Measurements from ENCODE around the gene TMEM54.
A peak's percentile ranks its signal among the peaks of the same experiment; 100 is the strongest.

Gene TMEM54

DNA sequence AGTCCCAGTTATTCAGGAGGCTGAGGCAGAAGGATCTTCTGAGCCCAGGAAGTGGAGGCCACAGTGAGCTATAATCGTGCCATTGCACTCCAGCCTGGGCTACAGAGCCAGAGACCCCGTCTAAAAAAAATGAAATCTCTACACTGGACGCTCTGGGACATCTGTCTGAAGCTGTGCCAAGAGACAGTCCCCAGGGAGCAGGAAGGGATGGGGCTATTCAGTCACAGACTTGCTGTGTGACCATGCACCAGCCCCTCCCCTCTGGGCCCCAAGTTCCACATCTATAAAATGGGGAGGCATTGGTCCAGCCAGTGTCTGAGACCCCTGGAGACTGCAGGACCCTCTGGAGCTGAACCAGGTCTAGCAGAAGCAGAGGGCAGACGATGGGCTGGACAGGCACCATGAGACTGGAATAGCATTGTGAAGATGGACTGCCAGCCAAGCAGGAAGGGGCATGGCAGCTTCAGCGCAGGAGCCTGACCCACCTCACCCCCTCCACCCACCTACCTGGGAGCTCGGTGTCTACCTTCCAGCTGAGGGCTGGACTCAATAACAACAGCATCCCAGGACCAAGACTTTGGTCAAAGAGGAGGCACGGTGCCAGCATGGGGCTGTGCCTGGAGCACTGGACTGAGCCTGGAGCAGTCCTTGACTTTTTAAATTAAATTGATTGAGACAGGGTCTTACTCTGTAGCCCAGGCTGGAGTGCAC, 1.4 kb downstream of the TMEM54 start:
- Mint-ChIP-seq H3K4me1 (peaks cover 5% of the 10 kb centered on the region), H3K9me3 (no peaks in the 10 kb centered on the region), H3K27me3 (ENCODE audit: low read depth) (peaks cover 64% of the 10 kb centered on the region), H3K36me3 (ENCODE audit: low read depth) (no peaks in the 10 kb centered on the region), H3K4me3 (peak overlapping the region; percentile 67 to 87 (median 79)), H3K27ac (no peak overlapping the region)
- TF ChIP-seq, protein P1, sequence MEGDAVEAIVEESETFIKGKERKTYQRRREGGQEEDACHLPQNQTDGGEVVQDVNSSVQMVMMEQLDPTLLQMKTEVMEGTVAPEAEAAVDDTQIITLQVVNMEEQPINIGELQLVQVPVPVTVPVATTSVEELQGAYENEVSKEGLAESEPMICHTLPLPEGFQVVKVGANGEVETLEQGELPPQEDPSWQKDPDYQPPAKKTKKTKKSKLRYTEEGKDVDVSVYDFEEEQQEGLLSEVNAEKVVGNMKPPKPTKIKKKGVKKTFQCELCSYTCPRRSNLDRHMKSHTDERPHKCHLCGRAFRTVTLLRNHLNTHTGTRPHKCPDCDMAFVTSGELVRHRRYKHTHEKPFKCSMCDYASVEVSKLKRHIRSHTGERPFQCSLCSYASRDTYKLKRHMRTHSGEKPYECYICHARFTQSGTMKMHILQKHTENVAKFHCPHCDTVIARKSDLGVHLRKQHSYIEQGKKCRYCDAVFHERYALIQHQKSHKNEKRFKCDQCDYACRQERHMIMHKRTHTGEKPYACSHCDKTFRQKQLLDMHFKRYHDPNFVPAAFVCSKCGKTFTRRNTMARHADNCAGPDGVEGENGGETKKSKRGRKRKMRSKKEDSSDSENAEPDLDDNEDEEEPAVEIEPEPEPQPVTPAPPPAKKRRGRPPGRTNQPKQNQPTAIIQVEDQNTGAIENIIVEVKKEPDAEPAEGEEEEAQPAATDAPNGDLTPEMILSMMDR (IDR thresholded peaks at IDR 0.05; ENCODE audit: unreplicated experiment in 3 of 3), result no peak

DNA sequence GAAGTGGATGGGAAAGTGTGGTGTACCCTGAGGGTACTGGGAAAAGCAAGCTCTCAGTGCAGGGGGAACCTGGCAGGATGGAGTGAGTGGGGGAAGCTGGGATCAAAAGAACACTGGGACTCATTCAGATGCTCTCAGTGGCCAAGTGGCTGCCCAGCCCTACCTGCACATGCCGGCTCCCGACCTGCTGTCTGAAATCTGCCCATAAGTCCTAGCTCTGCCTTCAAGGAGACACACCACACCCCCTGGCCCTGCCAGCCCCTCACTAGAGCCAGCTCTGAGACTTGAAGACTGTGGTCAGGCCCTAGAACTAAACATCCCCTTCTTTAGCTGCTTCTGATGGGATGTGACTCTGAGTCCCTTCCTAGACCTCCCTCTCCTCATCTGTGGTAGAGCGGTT, 2.2 kb downstream of the TMEM54 start:
- H3K27ac Mint-ChIP-seq, result no peak overlapping the region
- TF ChIP-seq, protein P1 (IDR thresholded peaks at IDR 0.05; ENCODE audit: unreplicated experiment in 3 of 3), result no peak
- peaks cover 60% of the 10 kb centered on the region for H3K27me3 Mint-ChIP-seq (ENCODE audit: low read depth)
- no peaks in the 10 kb centered on the region for H3K36me3 Mint-ChIP-seq (ENCODE audit: low read depth)
- peaks cover 5% of the 10 kb centered on the region for H3K4me1 Mint-ChIP-seq
- peak overlapping the region; percentile 13 to 63 (median 61) for H3K4me3 Mint-ChIP-seq
- no peaks in the 10 kb centered on the region for H3K9me3 Mint-ChIP-seq

DNA sequence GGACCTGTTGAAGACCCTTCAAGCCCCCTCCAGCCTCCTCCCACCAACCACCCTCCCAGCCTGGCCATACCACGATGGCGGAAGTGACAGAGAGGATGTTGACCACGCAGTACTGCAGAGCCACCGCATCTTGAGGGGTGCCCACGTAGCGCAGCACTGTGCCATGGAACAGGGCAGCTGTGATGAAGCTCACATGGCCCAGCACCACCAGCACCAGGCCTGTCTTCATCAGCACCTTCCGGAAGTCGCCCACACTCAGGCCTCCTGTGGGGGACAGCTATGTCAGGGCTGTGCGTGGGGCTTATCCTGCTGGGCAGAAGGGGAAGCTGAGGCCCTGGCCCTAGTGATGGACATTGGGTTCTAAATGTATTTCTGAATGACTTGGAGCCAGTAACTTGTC, 3.1 kb downstream of the TMEM54 start:
- TF ChIP-seq, protein P1 (IDR thresholded peaks at IDR 0.05; ENCODE audit: unreplicated experiment in 3 of 3), result no peak
- peaks cover 55% of the 10 kb centered on the region for H3K27me3 Mint-ChIP-seq (ENCODE audit: low read depth)
- H3K4me3 Mint-ChIP-seq, result no peak overlapping the region
- H3K36me3 Mint-ChIP-seq (ENCODE audit: low read depth), result no peaks in the 10 kb centered on the region
- H3K4me1 Mint-ChIP-seq, result peaks cover 5% of the 10 kb centered on the region
- H3K9me3 Mint-ChIP-seq, result no peaks in the 10 kb centered on the region
- H3K27ac Mint-ChIP-seq, result no peak overlapping the region

DNA sequence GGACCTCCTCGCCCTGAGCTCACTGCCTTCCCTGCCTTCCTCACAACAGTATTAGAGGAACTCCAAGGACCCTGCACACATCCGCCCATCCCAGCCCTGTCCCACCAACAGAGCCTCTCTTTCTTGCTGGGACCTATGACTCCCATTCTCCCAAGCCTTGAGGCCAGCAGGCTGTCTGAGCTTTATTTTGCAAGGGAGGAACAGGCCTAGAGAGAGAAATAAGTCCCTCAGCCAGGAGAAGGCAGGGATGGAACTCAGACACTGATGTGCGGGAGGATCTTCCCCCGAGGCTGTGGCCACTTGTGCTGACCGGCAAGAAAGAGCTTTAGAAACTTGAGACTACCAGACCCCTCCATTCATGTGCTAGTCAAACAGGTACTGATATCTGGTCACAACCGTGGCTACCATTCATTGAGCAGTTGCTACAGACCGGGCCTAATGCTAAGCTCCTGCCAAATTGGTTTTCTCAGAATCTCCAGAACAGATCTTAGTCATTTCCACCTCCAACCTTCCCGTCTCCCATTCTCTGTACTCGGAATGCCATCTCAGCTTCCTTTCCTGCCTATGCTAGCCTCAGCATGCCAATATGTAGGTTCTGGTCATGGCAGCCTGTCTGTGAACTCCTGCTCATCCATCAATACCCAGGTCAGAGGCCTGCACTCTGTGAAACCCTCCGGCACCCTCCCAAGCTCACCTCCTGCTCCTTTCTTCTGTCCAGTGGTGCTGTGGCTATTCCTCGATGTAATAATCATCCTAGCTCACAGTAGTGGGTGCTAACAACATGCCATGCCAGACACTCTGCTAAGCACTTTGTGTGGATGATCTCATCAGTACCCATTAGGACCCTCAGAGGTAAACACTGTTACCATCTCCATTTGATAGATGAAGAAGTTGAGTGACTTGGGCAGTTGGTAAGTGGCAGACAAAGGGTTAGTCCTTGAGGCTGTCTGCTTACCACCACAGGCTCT, 3.8 kb downstream of the TMEM54 start:
- Mint-ChIP-seq H3K27ac (peak overlapping the region; percentile 16 to 56 (median 22)), H3K9me3 (no peaks in the 10 kb centered on the region), H3K4me3 (peak overlapping the region in 2 of 3 experiments; percentile 2 to 29), H3K27me3 (ENCODE audit: low read depth) (peaks cover 52% of the 10 kb centered on the region), H3K36me3 (ENCODE audit: low read depth) (no peaks in the 10 kb centered on the region), H3K4me1 (peaks cover 8% of the 10 kb centered on the region)
- TF ChIP-seq, protein P1 (IDR thresholded peaks at IDR 0.05; ENCODE audit: unreplicated experiment in 3 of 3), result no peak

DNA sequence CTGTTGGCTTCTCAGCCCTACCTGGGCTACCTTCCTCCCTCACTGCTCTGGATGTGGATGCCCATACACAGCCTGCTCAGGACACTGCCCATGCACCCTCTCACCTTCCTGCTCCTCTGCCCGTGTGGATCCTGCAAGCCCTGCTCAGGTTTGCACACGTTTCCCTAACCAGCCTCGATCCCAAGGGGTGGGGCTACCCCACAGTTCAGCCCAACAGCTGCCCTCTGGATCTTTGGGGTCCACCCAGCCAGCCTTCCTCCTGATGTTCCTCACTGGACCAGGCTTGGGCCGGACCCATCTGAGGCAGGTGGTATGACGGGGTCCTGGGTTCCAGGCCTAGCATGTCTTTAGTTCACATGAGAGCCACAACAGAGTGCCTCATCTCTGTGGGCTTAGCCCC, 4.7 kb downstream of the TMEM54 start:
- Mint-ChIP-seq H3K4me1 (peaks cover 14% of the 10 kb centered on the region), H3K36me3 (ENCODE audit: low read depth) (no peaks in the 10 kb centered on the region), H3K9me3 (no peaks in the 10 kb centered on the region), H3K27ac (peak overlapping the region in 2 of 3 experiments; percentile 16 to 63), H3K4me3 (peak overlapping the region in 1 of 3 experiments; percentile 32), H3K27me3 (ENCODE audit: low read depth) (peaks cover 54% of the 10 kb centered on the region)
- TF ChIP-seq, protein P1 (IDR thresholded peaks at IDR 0.05; ENCODE audit: unreplicated experiment in 3 of 3), result no peak
